ENCODE measurements around the gene SMIM27.
"Not testable (repeated sequence)": the region's sequence is repeated elsewhere in the genome, so short reads cannot be mapped to it uniquely, and the experiment has no call there.

SMIM27 gene

GRCh38 chr9:32558408-32558934 is 6.3 kb downstream of the SMIM27 start:
- no peak for DNase-seq

DNA sequence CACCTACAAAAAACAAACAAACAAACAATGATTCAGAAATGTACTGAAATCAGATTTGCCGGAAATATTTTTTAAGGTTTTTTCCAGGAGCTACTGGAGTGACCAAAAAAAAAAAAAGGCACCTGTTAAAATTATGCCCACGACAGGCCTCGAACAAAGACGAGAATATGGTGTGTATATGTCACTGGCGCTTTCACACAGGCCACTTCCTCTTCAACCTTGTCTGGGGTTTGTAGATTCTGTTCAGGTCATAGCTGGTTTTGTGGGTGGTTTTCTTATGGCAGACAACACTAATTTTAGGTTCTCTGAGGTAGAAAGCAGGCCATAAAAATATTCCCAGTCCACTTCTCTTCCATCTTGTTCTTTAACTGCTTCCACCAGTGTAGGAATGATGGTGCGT is 13.8 kb downstream of the SMIM27 start:
- no peak for DNase-seq

GRCh38 chr9:32566770-32567169 is 14.6 kb downstream of the SMIM27 start:
- no peak for DNase-seq

GRCh38 chr9:32570262-32570661 is 18.1 kb downstream of the SMIM27 start:
- DNase-seq: no peak

- DNase-seq: peak; percentile 83
Observed at GRCh38 chr9:32571969-32572899, 20.1 kb downstream of the SMIM27 start.

DNA sequence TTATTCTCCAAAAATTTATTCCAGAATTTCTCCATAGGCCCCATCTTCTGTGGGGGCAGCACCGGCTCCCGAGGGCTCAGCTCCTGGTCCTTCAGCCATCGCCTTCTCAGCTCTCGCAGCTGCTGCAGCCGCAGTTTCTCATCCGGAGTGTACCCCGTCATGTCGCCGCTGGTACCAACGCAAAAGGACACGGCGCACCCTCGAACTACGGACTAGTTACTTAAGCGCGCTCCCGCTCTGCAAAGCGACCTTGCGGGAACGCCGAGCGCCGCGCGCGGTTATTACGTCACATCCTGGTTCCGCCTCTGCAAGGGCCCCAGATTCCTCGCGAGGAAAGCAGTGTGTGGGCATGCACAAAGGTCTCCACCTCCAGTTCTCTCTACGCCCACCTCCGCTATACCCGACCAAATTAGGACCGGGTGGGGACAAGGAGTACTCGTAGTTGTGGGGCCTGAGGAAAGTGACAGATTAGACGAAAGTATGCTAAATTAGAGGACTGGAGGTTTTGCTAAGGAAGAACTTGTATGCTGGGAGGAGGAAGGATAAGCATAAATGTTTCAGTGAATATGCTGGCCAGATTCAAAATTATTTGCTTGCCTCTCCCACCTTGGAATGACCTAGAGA is 20.9 kb downstream of the SMIM27 start, which contains the start of gene NDUFB6:
Gene NDUFB6, minus strand, starts transcription at position 260 of the 624 bp plus-strand sequence. Its CDS starts 99 bp downstream, at position 161.
- DNase-seq: peak; percentile 93

DNA sequence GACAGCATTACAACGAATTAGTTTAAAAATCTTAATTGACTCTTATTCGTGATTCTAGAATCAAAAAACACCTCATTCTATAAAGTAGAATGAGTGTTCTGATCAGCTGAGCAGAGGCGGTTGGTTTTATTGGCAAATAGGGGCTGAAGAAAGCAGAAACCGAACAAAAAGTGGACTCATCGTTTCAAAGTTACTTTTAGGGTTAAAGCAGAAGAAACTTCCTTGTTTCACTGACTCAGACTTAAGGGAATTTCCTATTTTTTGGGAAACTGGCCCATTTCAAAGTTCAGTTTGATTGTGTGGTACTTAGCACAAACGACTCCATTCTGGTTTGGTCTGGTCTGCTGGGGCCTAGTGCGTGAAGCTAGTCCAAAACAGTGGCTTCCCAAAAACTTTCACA is 21.7 kb downstream of the SMIM27 start:
- DNase-seq: no peak

GRCh38 chr9:32574858-32575257 is 22.7 kb downstream of the SMIM27 start:
- DNase-seq: no peak

DNA sequence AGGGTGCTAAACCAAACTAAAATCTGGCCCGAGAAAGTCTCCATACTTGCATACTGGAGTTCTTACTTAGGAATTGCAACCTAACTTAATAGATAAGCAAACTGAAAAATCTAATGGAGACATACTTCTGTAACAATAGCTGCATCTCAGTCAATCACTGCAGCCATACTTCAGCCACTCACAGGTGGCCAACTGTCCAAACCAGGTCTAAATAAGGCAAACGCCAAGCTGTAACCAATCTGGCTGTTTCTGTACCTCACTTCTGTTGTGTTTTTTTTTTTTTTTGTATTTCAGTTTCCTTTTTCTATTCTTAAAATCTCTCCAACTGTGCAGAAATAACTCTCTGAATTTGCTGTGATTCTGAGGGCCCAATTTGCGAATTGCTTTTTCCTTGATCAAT is 25.2 kb downstream of the SMIM27 start:
- DNase-seq: no peak

- DNase-seq: no peak
Observed at GRCh38 chr9:32578976-32579375, 26.8 kb downstream of the SMIM27 start.

- DNase-seq: peak; percentile 63
Observed at GRCh38 chr9:32579706-32580331, 27.7 kb downstream of the SMIM27 start.

GRCh38 chr9:32580631-32581300 is 28.6 kb downstream of the SMIM27 start:
- peak; percentile 21 for DNase-seq

DNA sequence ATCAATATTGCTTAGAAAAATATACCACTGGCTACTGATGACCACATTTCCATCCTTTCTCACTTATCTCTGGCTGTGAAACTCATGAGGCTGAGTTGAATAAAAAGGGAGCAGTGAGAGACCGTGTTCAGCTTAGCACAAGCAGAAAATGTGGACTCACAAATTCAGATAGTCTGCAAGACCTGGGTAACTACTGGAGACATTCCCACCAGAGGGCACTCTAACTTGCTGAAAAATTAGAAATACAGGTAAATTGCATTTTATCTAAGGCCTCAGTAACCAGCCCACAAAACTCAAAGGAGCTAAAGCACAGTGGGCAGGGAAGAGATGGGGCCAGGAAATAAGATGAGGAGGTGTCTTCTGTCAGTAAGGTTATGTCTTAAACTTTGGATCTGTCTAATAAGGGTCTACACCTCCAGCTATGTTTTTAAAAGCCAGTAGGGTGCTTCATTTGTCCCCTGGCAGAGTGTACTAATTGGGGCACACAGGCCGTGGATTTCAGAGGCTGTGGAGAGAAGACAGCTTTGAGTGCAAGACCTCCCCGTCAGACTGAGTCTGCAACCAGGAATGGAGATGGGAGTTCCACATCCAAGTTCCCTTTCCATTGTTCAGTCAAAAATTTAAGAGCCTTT is 29.5 kb downstream of the SMIM27 start:
- DNase-seq: peak; percentile 68

DNA sequence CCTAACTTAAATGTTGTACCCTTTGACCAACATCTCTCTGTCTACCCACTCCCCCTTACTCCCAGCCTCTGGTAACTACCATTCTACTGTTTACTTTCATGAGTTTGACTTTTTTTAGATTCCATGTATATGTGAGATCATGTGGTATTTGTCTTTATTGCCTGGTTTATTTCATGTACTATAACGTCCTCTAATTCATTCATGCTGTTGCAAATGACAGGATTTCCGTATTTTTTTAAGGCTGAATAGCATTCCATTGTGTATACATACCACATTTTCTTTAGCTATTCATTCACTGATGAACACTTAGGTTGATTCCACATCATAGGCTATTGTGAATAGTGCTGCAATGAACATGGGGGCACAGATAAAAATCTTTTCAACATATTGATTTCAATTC is 32.7 kb downstream of the SMIM27 start:
- DNase-seq: no peak

GRCh38 chr9:32587901-32588300 is 35.8 kb downstream of the SMIM27 start:
- peak; percentile 1 for DNase-seq

DNA sequence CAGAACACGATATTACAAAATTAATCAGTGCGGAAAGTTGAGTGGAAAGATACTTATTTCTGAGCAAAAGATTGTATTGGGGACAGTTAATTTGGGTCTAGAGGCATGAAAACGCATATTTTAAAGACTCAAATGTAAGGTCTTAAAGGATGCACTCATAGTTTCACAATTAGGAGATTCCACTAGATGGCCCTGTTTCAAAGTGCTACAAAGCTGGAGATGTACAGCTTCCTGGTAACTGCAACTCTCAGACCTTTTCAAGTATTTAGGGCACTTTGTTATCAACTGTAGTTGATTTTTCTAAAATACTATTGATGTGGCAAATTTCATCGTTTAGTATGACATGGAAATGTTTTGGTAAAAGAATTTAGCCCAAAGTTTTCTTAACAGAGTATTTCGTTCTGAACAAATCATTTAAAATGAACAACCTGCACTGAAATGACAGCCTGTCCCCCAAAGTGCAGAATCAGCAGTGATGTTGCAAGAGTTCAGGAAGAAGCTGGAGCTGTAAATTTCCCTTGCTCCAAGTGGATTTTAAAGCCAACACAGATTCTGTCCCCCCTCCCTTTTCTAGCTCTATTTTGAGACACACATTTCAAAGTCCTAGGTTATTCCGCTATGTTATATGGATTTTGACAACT is 37.1 kb downstream of the SMIM27 start:
- DNase-seq: peak; percentile 54

GRCh38 chr9:32590476-32590875 is 38.3 kb downstream of the SMIM27 start:
- DNase-seq: no peak

DNA sequence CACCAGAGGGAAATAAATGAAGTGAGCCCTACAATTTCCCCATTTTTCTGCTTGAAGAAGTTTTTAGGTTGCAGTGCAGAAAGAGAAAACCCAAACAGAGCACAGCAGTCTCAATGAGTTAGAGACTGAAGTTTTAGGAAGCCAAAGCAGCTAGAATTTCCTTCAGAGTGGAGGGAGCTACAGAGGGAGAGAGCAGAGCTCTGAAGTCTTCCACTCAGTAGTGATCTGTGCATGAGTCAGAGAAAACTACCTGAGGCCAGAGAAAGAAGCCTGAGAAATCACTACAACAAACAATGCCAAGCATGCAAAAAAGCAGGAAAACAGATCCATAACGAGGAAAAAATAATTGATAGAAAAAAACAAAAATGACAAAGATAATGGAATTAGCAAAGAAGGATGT is 38.8 kb downstream of the SMIM27 start:
- DNase-seq: no peak

DNA sequence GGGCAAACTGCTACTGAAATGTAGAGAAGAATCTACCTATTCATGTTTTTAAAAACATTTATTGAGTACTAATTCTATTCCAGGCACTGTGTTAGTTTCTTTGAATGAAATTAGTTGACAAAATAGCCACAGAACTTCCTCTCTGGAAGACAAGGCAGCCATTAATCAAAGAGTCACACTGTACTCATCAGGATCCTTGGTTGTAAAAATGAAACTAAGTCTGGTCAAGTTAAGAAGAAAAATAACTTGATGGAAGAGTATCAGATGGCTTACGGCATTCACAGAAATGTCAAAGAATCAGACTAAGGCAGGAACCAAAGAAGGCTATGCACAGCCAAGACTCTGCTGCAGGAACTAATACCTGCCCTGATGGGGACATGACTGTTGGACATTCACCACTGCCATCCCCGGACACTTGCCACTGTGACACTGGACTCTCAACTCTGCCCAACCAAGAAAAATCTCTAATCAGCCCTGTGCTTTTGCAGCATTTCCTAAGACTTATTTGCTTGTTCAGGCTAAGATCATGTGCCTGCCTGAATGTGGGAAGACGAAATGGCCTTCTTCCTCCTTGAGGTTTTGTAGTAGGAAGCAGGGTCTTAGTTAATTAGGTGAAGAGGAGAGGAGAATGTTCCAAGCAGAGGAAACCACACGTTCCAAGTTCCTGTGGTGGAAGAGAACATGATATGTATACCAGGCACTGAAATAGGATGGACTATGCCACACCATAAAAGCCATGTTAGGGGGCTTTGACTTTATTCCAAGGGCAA is 44.2 kb downstream of the SMIM27 start:
- no peak for DNase-seq

- DNase-seq: no peak
Observed at GRCh38 chr9:32596936-32597335, 44.8 kb downstream of the SMIM27 start.

GRCh38 chr9:32599021-32599420 is 46.9 kb downstream of the SMIM27 start:
- not testable (repeated sequence) for DNase-seq
